ENCODE measurements around the gene BHLHA9. TPM values are rescaled to one million over a fixed set of nuclear protein-coding genes. Genes with fewer than 3 reads are reported as not detected.
"Not testable (repeated sequence)": the region's sequence is repeated elsewhere in the genome, so short reads cannot be mapped to it uniquely, and the experiment has no call there.

Gene BHLHA9
- total RNA-seq, 1 donor, result not detected

- Histone ChIP-seq H4K20me1 (ENCODE audit: insufficient read depth, low read length) (no peaks in the 10 kb centered on the region), H3K27ac (ENCODE audit: low read depth, low read length) (no peak overlapping the region), H3K27me3 (ENCODE audit: insufficient read depth, low read length) (peaks cover 15% of the 10 kb centered on the region), H3K4me2 (ENCODE audit: insufficient read depth, low read length) (no peak overlapping the region), H3K4me1 (ENCODE audit: insufficient read depth, low read length) (no peaks in the 10 kb centered on the region), H3K9me3 (ENCODE audit: low read depth, low read length) (no peaks in the 10 kb centered on the region), H3K79me2 (ENCODE audit: insufficient read depth, low read length) (no peaks in the 10 kb centered on the region), H3K4me3 (ENCODE audit: insufficient read depth, low read length) (no peak overlapping the region), H3K36me3 (ENCODE audit: insufficient read depth, low read length) (no peaks in the 10 kb centered on the region), H2AFZ (ENCODE audit: low read length) (no peak overlapping the region)
- DNase-seq (ENCODE audit: insufficient read length, low spot score, missing footprints), result peak; percentile 81
- TF ChIP-seq, protein P1, sequence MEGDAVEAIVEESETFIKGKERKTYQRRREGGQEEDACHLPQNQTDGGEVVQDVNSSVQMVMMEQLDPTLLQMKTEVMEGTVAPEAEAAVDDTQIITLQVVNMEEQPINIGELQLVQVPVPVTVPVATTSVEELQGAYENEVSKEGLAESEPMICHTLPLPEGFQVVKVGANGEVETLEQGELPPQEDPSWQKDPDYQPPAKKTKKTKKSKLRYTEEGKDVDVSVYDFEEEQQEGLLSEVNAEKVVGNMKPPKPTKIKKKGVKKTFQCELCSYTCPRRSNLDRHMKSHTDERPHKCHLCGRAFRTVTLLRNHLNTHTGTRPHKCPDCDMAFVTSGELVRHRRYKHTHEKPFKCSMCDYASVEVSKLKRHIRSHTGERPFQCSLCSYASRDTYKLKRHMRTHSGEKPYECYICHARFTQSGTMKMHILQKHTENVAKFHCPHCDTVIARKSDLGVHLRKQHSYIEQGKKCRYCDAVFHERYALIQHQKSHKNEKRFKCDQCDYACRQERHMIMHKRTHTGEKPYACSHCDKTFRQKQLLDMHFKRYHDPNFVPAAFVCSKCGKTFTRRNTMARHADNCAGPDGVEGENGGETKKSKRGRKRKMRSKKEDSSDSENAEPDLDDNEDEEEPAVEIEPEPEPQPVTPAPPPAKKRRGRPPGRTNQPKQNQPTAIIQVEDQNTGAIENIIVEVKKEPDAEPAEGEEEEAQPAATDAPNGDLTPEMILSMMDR (IDR thresholded peaks at IDR 0.05; ENCODE audit: extremely low read depth, low read depth, low read length), result no peak
Measured at GRCh38 chr17:1302761-1303160, 32.5 kb downstream of the BHLHA9 start.

- H3K9me3 ChIP-seq (ENCODE audit: low read depth, low read length), result no peaks in the 10 kb centered on the region
- no peak overlapping the region for H3K27ac ChIP-seq (ENCODE audit: low read depth, low read length)
- no peak overlapping the region for H3K4me3 ChIP-seq (ENCODE audit: insufficient read depth, low read length)
- H2AFZ ChIP-seq (ENCODE audit: low read length), result no peak overlapping the region
- DNase-seq (ENCODE audit: insufficient read length, low spot score, missing footprints), result peak; percentile 62
- no peaks in the 10 kb centered on the region for H3K4me1 ChIP-seq (ENCODE audit: insufficient read depth, low read length)
- no peaks in the 10 kb centered on the region for H3K79me2 ChIP-seq (ENCODE audit: insufficient read depth, low read length)
- TF ChIP-seq, protein P1 (IDR thresholded peaks at IDR 0.05; ENCODE audit: extremely low read depth, low read depth, low read length), result no peak
- H3K27me3 ChIP-seq (ENCODE audit: insufficient read depth, low read length), result no peaks in the 10 kb centered on the region
- no peaks in the 10 kb centered on the region for H4K20me1 ChIP-seq (ENCODE audit: insufficient read depth, low read length)
- H3K36me3 ChIP-seq (ENCODE audit: insufficient read depth, low read length), result no peaks in the 10 kb centered on the region
- no peak overlapping the region for H3K4me2 ChIP-seq (ENCODE audit: insufficient read depth, low read length)
Measured at GRCh38 chr17:1304522-1304921, 34.3 kb downstream of the BHLHA9 start.

DNA sequence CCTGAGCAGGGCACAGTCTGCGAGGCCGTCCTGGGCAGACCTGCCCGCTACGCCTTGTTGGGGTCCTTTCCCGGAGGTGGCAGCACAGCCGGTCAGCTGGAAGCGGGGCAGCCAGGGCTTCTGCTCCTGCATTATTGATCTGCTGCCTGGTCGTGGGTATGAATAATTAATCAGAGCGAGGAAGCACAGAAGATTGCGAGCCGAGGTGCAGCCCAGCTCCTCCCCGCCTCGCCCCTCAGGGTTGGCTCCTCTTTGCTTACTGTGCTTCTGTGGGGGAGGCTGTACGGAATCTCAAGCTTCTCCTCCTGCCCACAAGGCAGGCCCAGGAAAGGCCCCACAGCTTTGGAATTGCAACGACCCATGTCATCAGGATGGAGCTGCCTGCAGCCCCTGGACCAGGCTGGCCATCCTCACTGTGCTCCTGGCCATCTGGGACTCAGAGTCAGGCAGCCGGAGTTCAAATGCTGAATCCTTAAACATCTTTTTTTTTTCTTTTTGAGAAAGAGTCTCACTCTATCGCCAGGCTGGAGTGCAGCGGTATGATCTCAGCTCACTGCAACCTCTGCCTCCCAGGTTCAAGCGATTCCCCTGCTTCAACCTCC is 34.8 kb downstream of the BHLHA9 start:
- DNase-seq (ENCODE audit: insufficient read length, low spot score, missing footprints), result peak; percentile 66
- Histone ChIP-seq H3K4me3 (ENCODE audit: insufficient read depth, low read length) (no peak overlapping the region), H3K36me3 (ENCODE audit: insufficient read depth, low read length) (no peaks in the 10 kb centered on the region), H3K4me1 (ENCODE audit: insufficient read depth, low read length) (no peaks in the 10 kb centered on the region), H2AFZ (ENCODE audit: low read length) (no peak overlapping the region), H3K79me2 (ENCODE audit: insufficient read depth, low read length) (no peaks in the 10 kb centered on the region), H3K27me3 (ENCODE audit: insufficient read depth, low read length) (no peaks in the 10 kb centered on the region), H3K9me3 (ENCODE audit: low read depth, low read length) (no peaks in the 10 kb centered on the region), H3K27ac (ENCODE audit: low read depth, low read length) (no peak overlapping the region), H4K20me1 (ENCODE audit: insufficient read depth, low read length) (no peaks in the 10 kb centered on the region), H3K4me2 (ENCODE audit: insufficient read depth, low read length) (no peak overlapping the region)
- TF ChIP-seq, protein P1 (IDR thresholded peaks at IDR 0.05; ENCODE audit: extremely low read depth, low read depth, low read length), result no peak

DNA sequence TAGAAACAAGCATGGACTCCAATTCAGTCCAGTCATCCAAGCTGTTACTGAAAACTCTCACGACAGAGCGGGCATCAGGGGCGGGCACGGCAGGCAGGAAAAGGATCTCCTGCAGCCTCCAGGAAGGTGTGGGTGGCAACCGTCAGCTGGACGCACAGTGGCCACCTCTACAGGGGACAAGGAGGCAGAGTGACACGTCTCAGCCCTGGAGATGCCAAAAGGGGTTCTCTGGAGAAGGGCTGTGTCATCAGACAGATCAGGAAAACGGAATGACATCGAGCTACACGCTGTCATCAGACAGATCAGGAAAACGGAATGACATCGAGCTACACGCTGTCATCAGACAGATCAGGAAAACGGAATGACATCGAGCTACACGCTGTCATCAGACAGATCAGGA is 37.6 kb downstream of the BHLHA9 start:
- H3K27me3 ChIP-seq (ENCODE audit: insufficient read depth, low read length); H3K4me2 ChIP-seq (ENCODE audit: insufficient read depth, low read length): not testable (repeated sequence)

More for the DNA sequence above, 37.6 kb downstream of the BHLHA9 start:
- not testable (repeated sequence) for H3K9me3 ChIP-seq (ENCODE audit: low read depth, low read length); H3K4me1 ChIP-seq (ENCODE audit: insufficient read depth, low read length); H2AFZ ChIP-seq (ENCODE audit: low read length); H4K20me1 ChIP-seq (ENCODE audit: insufficient read depth, low read length); H3K27ac ChIP-seq (ENCODE audit: low read depth, low read length); H3K4me3 ChIP-seq (ENCODE audit: insufficient read depth, low read length); H3K79me2 ChIP-seq (ENCODE audit: insufficient read depth, low read length); H3K36me3 ChIP-seq (ENCODE audit: insufficient read depth, low read length)
- DNase-seq (ENCODE audit: insufficient read length, low spot score, missing footprints), result peak; percentile 58

All from osteoblast (primary cell).